Mammary epithelial cell (primary cell): ENCODE results near the gene LCN12.

ENCODE experiments used
- CTCF ChIP-seq, 2 donors: IDR thresholded peaks in 1 of 2; conservative IDR thresholded peaks in 1 of 2; 2 replicates each; pipeline ENCODE4 v1.5.1; 2011 to 2012; ENCODE audit warnings: inconsistent platforms in 2 of 2, low read length in 2 of 2, mild to moderate bottlenecking in 2 of 2, control low read depth in 1 of 2, low read depth in 1 of 2; ENCODE audit not compliant: insufficient read depth in 1 of 2; ENCODE audit errors: extremely low read depth in 1 of 2
- EZH2 ChIP-seq: IDR thresholded peaks from 2 replicates; pipeline ENCODE4 v1.6.1; 2012; ENCODE audit warnings: low read length, inconsistent platforms, borderline replicate concordance

- TF ChIP-seq EZH2 (no peak), CTCF (conservative IDR thresholded peaks at IDR 0.05 in 1 of 2, IDR thresholded peaks at IDR 0.05 in 1 of 2; ENCODE audit: extremely low read depth in 1 of 2, insufficient read depth in 1 of 2, low read depth in 1 of 2, low read length in 2 of 2) (no peak)
Observed at GRCh38 chr9:136925414-136926153, 26.5 kb upstream of the LCN12 start.
